ENCODE results near the gene GPR55. TPM values are rescaled to one million over a fixed set of nuclear protein-coding genes. Genes with fewer than 3 reads are reported as not detected.

Gene GPR55
- total and polyA plus RNA-seq, 2 of the 8 experiments (the other 6 are each of a cell fraction or from before 2014, with no cell fraction given): not detected

GRCh38 chr2:230920167-230920566, 4.9 kb downstream of the GPR55 start:
- no peak overlapping the region for H2BK20ac ChIP-seq (ENCODE audit: low read length)
- no peak overlapping the region for H2BK12ac ChIP-seq (ENCODE audit: low read depth, low read length)
- no peak overlapping the region for H2BK5ac ChIP-seq (ENCODE audit: low read depth, low read length)
- no peak overlapping the region for H2BK15ac ChIP-seq (ENCODE audit: low read length)
- H3K23ac ChIP-seq (ENCODE audit: insufficient read length): no peak overlapping the region
- no peak overlapping the region for H3K9ac ChIP-seq (replicated peaks in 1 of 4; ENCODE audit: extremely low read depth in 1 of 4, low read depth in 3 of 4, low read length in 3 of 4)
- WGBS, 2 experiments (ENCODE audit: extremely low coverage in 1 of 2, insufficient coverage in 1 of 2, insufficient read length in 1 of 2, insufficient replicate concordance in 2 of 2, low coverage in 1 of 2, low lambda C conversion rate in 2 of 2, missing lambda C conversion rate in 1 of 2): 88% methylated on average over 2 of the region's 2 CpGs; no CpG with 5 or more reads in 1 of the 2 experiments
- no peaks in the 10 kb centered on the region for H4K20me1 ChIP-seq (replicated peaks in 1 of 2; ENCODE audit: control insufficient read depth in 1 of 2, insufficient read depth in 2 of 2, low read length in 2 of 2)
- H2AK5ac ChIP-seq (ENCODE audit: low read depth, low read length): no peak overlapping the region
- no peak overlapping the region for H3K4me3 ChIP-seq (ENCODE audit: extremely low read depth in 1 of 4, insufficient read depth in 2 of 4, low read depth in 3 of 4, low read length in 4 of 4)
- no peak overlapping the region for H2BK120ac ChIP-seq (replicated peaks; ENCODE audit: low read depth, low read length)
- H3K27me3 ChIP-seq (replicated peaks in 1 of 4; ENCODE audit: control insufficient read depth in 3 of 4, extremely low read depth in 1 of 4, insufficient read depth in 3 of 4, low read length in 3 of 4): no peaks in the 10 kb centered on the region
- H4K5ac ChIP-seq (ENCODE audit: insufficient read length, low read depth, low read length): no peak overlapping the region
- H3K4me2 ChIP-seq (ENCODE audit: insufficient read depth in 1 of 2, low read depth in 2 of 2, low read length in 2 of 2): no peak overlapping the region
- no peaks in the 10 kb centered on the region for H3K9me3 ChIP-seq (ENCODE audit: insufficient read depth in 2 of 2, low read depth in 1 of 2, low read length in 1 of 2)
- no peaks in the 10 kb centered on the region for H3K79me2 ChIP-seq (ENCODE audit: control insufficient read depth in 1 of 2, insufficient read depth in 2 of 2, low read length in 2 of 2)
- H3K79me1 ChIP-seq (ENCODE audit: low read depth, low read length): no peaks in the 10 kb centered on the region
- no peak overlapping the region for H3K4ac ChIP-seq (replicated peaks; ENCODE audit: insufficient read length, low read depth, low read length)
- H3K14ac ChIP-seq (ENCODE audit: insufficient read length): no peak overlapping the region
- H3K27ac ChIP-seq (ENCODE audit: low read depth, low read length): no peak overlapping the region
- H3K23me2 ChIP-seq (ENCODE audit: low read depth, low read length): no peaks in the 10 kb centered on the region
- no peak overlapping the region for H3K56ac ChIP-seq (replicated peaks; ENCODE audit: insufficient read length, low read depth, low read length)
- H2AFZ ChIP-seq (ENCODE audit: low read length): no peak overlapping the region
- ChIA-PET CTCF (ENCODE audit: partially characterized antibody) (interaction anchor here (0.9 to 15.3 kb wide), 3 partner anchors 10 to 71 kb away, joined by 3 to 332 read pairs (median 4); no protein-coding TSS in a partner anchor), POLR2A (ENCODE audit: partially characterized antibody) (no interaction called here)
- H4K91ac ChIP-seq (replicated peaks; ENCODE audit: insufficient read length, low read length): no peak overlapping the region
- DNase-seq (ENCODE audit: low read depth in 1 of 2, low spot score in 2 of 2) (no peak), FAIRE-seq (no peak)
- H4K8ac ChIP-seq (ENCODE audit: extremely low read depth, insufficient read depth, low read length): no peak overlapping the region
- no peak overlapping the region for H3K18ac ChIP-seq (ENCODE audit: extremely low read depth, low read length)
- H3K4me1 ChIP-seq (replicated peaks in 1 of 4; ENCODE audit: control insufficient read depth in 3 of 4, insufficient read depth in 4 of 4, low read length in 3 of 4): peaks cover 0 to 3% (median 2%) of the 10 kb centered on the region in 4 experiments; a peak in 2 of 7 replicates
- no peaks in the 10 kb centered on the region for H3K36me3 ChIP-seq (ENCODE audit: control insufficient read depth in 2 of 4, insufficient read depth in 4 of 4, low read length in 3 of 4)
- TF ChIP-seq SIRT6 (IDR thresholded peaks at IDR 0.05; ENCODE audit: low read length): no peak
- TF ChIP-seq SUZ12 (IDR thresholded peaks at IDR 0.05; ENCODE audit: low read length): no peak

All from H1 (cell line).